Measurements from ENCODE around the gene DLGAP1.

Gene DLGAP1

DNA sequence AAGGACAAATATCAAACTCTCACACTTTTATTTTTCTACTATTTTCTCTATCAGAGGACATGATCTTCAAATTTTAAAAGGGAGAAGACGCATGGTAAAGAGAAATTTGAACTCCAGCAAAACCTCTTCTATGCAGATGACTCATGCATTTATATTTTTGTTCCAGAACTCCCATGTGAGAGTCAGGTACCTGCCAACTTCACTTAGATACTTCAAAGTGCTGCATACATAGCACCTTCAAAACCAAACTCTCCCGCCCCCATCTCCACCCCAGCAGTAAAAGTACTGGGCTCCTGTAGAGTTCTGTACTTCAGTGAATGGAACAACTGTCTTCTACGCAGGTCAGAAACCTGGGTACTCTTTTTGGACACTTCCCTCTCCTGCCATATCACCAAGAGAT lies 606.8 kb downstream of the DLGAP1 start:
- no peak for DNase-seq

DNA sequence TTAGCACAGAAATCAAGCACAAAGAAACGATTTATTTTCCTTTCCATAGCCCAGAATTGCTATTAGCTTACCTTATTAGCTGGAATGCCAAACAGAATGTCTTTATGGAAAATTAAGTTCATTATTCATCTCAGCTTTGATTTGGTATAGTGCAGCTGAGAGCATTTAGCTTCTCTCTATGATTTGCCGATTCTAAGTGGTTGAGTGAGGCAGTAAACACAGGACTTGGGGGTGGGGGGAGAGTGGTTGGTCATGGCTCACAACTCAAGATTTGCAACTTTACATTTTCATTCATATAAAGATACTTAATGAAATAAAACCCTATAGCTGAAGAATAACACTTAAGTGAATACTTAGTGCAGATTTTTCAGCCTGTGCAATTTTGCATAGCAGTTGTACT lies 609.9 kb downstream of the DLGAP1 start:
- DNase-seq, result no peak

DNA sequence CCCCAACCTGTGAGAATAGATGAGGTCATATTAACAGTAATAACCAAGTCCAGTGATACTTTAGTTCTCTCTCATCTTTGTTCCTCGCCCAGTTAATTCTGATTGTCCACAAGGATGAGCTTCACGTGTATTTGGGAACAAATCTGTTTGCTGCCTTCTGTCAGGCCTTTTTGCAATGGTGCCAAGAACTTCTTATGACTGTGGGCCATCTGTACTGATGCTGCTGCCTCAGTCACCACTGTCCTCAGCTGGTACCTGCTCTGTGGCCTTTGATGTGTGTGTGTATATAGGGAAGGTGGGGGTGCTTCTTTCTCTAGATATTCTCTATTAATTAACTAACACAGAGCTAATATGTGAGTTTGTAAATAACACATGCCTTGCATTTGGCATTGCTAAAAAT lies 612.3 kb downstream of the DLGAP1 start:
- no peak for DNase-seq

DNA sequence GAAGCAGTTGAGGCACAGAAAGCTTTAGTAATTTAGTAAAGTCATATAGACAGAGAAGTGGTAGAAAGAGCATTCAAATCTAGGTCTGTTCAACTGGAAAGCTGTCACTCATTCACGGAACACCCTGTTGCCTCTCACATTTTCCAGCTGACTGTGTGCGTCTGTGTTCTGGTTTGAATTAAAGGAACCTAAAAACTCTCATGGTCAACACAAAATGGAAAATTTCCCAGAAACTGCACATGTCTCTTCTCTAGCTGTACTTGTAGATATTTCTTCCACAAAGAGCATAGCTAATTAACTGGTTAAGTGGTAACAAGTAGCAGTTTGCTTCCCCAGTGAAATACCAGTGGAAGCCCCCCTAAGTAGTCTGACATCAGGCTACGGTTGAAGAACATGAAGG lies 614.3 kb downstream of the DLGAP1 start:
- no peak for DNase-seq

DNA sequence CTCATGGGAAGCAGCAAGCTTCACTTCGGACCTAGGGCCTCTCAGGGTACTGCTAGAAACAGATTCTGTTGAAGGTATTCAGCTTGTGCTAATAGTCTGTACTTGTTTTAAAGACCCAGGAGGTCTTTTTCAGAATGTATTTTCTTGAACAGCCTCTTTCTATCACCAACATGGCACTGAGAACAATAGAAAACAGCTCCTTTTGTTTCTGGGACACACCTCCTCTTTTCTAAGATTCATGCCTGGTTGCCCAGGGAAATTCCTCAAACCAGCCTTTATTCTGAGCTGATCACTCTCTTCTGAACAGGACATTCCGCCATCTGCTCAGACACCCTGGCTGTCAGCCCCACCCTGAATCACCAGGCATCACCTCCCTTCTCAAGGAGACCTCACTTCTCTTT lies 615.5 kb downstream of the DLGAP1 start:
- DNase-seq, result no peak

DNA sequence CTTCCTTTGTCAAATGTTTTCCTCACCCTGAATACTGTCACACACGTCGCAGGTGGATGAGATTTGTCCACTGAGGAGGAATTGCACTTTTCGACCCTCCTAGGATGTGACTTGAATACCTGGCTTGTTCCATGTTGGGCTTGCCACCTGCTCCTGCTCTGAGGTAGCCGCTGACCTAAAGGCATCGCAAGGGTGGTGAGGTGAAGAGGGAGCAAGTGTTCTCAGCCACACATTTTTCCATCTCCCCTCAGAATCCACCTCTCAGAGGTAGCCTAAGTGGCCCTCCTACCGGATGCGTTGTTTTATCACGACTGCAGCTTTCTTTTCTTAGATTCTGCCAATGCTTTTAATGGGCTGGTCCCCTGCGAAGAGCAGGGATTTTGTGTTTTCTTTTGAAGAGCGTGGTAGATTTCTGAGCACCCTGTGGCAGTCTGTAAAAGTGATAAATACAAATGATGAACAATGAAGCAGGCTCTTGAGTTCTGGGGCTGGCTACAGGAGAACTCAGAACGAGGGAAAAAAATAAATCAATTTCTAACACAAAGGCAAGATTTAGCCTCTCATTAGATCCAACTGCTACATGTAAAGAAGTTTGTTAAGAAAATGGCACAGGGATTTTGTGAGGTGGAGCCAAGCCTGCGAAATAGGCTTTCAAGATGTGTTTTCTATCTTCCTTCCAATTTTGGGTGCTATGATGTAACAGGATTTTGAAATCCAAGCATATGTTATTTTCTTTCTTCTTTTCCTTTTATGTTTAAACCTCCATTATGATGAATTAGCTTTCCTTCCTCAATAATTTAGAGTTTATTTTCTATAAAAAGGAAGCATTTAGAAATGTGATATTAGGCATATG lies 618.4 kb downstream of the DLGAP1 start:
- no peak for DNase-seq

DNA sequence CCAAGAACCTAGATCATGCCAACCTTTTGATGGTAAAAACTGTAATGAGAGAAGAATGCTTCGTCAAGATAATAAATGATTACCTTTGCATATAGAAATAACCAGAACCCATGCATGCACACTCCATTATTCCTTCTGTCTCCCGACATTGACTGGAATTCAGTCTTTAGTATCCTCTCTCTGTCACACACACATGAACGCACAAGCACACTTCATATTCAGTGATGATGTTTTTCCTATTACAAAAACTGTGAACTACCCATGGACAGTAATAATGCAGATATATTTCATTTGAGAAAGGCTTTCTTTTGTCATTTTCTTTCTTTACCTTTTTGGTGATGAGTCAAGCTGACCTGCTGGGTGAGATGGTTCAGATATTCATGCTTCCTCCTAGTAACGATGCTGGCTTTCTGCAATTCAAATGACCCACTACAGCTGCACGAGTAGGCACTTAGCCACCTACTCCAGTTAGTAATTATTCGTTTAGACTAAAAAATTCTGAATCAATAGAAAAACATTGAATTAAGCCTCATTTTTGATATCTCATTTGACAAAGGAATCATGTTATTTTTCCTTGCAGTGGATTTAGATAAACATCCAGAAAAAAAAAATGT lies 623.0 kb downstream of the DLGAP1 start:
- DNase-seq, result no peak

DNA sequence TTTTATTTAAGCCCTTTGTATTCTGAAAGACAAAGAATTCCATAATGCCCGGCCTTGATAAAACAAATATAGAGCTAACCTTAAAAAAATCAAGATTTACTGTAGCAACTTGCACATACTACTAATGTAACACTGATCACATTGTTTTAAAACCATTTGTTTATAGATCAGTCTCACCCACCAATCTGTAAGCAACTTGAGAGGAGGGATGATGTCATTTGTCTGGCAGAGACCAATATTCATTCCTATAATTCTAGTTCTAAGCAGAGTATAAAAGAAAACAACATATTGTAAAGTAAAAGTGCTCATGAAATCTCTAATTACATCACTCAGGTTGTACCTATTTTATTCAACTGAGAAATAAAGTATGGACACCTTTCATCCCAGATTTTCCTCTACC lies 624.5 kb downstream of the DLGAP1 start:
- DNase-seq, result no peak

DNA sequence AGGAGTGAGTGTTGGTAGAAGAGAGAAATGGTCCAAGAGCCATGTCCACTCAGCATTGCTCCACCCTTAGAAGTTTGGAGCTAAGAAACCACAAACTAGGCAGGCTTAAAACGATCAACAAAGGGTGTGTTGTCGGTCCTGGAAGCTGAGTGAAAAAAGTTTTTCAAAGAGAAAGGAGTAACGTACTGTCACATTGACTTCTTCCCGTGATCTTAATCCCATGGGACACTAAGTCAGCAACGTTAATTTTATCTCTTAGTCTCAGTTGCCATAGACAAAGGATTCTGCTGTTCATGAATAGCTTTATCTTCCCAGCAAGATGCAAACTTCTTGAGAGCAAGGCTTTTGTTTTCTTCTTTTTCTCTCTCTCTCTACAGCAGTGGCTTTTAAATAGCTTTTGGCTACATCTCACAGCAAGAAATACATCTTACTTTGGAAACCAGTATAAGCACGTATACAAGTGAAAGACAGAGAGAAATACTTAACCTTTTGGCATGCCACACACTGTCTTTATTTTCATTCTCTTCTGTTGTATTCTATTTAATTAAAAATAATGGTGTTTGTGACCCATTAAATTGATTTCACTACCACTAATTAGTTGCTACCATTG lies 627.8 kb downstream of the DLGAP1 start:
- DNase-seq, result no peak

DNA sequence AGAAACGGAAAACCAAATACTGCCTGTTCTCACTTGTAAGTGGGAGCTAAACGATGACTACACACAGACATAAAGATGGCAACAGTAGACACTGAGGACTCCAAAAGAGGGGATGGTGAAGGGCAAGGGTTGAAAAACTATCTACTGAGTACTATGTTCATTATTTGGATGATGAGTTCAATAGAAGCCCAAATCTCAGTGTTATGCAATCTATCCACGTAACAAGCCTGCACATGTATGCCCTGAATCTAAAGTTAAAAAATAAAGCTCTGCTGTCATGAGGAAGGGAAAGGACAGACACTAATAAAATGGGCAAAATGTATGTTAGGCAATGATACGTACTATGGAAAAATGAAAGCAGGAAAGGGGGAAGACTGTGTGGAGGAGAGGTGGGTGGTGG lies 629.1 kb downstream of the DLGAP1 start:
- DNase-seq, result no peak

DNA sequence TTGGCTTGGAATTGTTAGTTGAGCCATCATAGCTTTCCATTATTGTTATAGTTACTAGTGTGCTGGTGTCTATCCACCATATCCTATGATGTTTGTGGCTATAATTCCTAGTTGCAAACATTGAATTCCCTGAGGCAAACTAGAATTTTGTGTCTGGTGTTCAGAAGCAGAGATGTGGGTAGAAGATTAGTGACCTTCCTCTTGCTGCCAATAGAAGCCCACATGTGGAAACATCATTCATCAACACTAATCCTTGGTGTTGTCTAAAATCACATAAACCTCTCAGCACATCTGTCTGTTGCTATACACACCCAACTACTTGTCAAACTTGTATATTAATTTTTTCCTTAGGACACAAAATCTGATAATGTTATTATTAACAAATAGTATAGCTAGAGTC lies 631.0 kb downstream of the DLGAP1 start:
- DNase-seq, result no peak

DNA sequence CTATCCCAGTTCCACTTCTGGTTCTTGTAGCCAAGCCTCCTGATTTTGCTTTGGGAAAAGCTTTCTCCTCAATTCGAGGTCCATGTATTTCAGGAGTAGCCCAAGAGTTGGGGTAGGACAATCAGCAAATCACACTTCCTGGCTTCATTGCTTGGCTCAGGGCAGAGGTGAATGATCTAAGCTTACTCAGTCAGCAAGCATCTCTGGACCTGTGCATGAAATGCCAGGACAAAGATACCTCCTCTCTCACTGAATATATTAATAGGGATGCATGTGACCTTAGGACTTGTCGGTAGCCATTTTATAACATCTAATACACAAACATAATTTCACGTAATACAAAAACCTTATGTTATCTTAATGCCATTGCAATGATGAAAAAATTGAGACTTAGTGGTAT lies 632.0 kb downstream of the DLGAP1 start:
- DNase-seq, result no peak

DNA sequence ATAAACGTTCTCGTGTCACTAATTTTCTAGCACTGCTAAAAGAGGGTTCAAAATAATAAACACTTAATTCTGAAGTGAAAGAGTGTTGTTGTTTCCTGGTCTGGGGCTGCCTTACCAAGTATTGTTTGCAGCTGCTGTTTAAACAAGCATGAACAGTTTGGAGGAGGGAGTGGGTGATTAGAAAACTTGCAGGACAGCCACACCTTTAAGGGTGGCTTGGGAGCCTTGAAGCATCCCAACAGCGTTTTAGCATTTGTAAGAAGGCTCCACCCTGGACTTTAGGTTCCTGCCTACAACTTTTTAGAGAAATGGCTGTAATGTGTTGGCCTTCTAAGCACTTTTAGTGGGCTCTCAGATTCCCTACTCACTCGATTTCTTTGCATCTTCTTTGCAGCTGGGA lies 633.6 kb downstream of the DLGAP1 start:
- no peak for DNase-seq

DNA sequence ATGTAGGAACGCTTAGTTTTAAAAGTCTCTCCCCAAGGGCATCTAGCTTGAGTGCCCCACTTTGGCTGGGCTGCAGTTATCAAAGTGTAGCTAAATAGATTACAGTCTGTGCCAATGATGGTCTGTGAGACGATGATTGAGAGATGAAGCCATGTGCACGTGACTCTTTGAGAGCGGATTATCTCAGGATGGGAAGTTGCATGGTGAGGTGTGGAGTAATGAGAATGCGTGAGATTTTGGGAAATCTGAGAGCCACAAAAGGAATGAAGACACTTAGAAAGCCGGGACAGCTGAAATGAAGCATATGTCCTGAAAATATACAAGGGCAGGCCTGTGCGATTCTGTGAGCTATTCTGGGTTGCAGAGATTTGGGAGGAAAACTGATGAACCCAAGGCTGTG lies 635.1 kb downstream of the DLGAP1 start:
- DNase-seq, result no peak

DNA sequence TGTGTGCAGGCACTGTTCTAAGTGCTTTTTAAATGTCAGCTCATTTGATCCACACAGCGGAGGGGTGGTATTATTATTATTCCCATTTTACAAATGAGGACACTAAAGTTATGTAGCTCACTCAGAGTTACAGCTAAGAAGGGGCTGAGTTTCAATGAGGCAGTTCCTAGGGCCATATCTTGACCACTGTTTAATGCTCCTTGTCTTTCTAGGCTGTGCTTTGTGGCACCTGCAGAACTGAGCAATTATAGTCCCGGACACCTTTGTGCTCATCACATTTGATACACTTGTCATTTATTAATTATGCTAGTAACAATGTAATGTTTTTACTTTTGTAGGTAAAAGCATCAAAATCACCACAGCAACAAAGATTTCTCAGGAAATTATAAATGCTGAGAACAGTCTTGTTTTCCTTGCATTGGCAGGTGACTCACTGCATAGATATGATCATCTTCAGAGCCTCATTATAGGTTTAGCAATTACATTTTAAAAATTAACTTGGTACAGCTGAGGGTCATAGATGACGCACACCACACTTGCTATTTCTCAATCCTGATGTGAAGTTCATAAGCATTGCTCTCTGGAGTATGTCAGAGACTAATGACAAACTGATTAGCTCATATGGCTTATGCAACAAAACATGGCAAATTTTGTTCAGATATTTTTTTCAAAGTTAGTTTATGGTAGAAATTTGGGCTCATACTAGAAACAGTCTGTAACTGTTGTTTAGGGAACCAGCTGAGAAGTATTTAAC lies 638.3 kb downstream of the DLGAP1 start:
- no peak for DNase-seq

DNA sequence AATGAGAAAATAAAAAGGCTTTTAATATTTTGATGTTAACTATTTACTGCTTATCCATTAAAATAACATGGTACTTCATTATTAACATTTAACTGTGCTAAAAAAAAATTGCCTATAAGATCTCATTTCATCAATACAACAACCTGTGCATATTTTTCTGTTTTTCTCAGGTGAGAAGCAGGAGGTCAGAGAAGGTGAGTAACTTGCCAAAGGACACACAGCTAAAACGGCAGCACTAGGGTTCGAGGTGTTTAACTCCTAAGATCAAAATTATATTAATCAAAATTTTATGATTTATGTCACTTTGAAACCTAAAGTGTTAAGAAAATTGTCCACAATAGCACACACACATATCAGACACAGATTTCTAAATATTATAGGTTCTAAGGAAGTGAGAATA lies 639.1 kb downstream of the DLGAP1 start:
- DNase-seq, result no peak

DNA sequence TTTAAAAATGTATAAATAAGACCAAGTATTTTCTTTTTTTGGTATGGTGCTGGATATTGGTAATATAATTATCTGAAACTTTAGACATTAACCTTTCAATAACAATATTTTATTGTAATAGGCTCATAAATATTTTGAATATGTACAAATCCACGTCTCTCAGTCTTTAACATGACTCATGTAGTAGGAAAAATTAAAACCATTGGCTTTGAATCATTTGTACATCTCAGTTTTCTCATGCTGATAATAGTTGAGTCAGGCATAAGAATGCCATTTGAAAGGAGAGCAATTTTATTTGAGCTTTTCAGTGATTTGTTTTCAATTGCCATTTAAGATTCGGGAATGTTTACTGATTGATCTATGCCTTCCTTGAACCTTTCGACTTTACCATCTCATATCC lies 640.3 kb downstream of the DLGAP1 start:
- no peak for DNase-seq

DNA sequence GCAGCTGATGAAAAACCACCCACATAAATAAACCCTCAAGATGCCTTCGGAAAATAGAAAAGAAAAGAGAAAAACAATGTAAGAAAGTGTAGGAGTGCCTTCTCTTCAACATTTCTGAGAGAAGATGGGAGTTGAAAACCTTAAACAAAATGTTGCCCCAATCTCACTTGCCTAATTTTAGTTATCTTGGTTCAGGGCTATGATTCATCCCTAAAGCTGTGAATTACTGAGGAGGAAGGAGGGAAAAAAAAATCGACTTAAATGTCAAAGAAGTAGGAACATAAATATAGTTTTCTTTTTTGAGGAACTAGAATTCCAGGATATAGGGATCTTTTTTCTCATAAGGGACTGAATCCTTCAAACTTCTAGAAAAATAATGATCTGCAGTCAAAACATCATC lies 644.8 kb downstream of the DLGAP1 start:
- DNase-seq, result no peak

DNA sequence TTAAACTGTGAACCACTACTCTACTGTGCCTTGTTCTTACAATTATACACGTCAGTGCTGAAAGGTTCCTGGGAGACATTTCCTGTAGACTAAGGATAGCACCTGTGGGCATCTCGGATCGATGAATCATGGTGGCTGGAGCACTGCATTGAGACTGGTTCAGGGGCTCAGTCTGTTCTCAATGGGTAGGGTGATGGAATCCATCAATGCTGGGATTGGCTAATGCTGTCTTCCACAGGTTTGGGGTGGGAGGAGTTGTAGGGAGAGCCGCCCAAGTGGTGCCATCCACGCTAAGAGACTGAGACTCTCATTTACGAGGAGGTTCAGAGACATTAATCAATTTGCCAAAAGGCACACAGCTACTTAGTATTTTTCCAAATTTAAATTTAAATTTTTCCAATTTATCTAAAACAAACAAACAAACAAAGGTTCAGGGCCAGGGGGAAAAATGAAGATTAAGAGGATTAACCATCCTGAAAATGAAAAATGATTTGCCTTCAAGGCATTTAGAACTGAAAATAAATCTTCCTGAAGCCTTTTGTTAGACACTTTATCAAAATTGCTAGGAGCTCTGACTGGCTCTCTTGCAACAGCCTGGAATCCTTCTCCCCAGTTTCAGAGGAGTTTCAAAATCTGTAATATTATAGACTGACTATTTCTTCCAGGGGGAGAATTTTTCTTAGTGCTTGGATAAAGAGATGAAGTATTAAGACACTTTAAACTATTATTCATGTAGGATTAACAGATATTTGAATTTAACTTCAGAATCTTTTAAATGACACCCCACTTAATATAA lies 645.9 kb downstream of the DLGAP1 start:
- no peak for DNase-seq

DNA sequence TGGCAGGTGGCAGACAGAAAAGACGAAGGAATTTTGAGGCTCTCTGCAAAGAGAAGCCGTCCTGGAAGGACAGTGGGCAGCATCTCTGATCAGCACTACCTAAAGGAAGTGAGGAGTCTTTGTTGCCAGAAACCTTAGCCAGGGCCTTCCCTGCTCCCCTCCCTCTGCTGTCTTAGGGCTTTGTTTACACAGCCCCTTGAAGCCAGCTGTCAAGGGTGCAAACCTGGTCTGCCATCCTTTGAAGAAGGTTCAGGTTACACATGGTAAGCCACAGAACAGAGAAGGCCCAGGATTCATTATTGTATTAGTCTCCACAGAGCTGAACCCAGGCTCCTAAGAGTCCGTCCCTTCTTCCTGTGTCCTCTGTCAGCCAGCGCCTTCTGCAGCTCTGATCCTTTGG lies 648.5 kb downstream of the DLGAP1 start:
- DNase-seq, result no peak

DNA sequence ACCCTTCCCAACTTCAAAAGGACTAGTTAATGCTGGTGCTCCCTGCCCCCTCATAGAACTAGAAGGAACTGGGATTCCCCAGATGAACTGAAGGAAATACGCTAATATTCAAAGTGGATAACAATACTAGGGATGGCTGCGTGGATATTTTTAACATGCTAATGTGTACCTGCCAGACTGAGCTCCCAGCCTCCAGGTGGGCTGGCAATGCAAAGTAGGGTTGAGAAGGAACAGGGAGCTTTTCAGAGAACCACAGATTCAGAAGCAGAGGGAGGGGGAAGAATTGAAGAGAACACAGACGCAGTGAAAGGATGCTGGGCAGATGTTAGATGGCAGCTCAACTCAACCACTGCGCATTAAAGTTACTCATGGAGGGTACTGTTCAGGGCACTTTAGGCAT lies 650.8 kb downstream of the DLGAP1 start:
- DNase-seq, result no peak

DNA sequence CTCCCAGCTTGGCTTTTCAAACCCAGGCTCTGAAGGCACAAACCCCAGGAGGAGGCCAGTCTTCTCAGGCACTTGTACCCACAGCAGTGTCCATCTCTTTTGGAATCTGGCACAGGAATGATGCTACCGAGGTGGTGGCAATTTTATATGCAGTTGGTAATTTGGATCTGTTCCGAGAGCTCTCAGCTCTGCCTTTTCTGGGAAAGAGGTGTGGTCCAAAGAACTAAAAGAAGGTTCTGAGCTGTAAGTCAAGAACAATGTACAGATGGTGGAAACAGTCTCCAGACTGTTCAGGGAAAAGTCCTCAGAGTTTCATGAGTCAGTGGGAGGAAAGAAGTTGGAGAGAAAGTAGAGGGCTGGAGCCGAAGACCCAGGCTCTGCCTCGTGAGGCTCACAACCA lies 651.8 kb downstream of the DLGAP1 start:
- no peak for DNase-seq

DNA sequence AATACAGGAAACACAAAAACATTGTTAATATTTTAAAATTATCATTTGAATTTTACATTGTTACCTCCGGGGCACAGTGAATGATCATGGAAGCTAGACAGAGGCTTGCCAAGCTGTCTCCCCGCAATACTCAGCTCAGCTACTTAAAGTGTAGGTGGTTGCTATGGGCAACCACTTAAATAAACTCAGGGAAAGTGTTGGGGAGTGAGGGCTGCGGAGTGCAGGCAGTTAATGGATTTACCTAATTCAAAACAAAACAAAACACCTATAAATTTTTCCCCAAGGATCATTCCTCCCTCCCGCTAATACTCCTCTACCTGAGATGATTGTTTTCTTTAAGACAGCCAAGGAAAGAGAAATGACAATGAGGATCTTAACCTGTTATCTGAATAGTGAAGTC lies 655.6 kb downstream of the DLGAP1 start:
- DNase-seq, result no peak

Data from activated effector memory CD4-positive, alpha-beta T cell treated with anti-CD3 and anti-CD28 coated beads, Interleukin-2, amount 50 U/mL, for 16 hours (primary cell).